ENCODE measurements around the gene CYB5B.

DNA sequence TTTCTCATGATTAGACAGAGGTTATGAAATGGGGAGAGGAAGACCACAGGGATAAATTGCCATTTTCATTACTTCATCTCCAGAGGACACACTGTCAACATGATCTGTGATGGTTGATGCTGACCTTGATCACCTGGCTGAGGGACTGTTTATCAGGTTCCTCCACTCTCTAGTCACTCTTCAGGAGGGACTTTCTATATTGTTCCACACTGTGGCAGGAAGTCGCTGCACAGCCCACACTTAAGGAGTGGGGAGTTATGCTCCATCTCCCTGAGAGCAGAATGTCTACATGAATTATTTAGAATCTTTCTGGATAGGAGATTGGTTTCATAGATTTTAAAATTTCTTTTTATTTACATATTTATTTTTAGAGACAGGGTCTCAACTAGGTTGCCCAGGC, 46.7 kb downstream of the CYB5B start:
- TF ChIP-seq, protein P1, sequence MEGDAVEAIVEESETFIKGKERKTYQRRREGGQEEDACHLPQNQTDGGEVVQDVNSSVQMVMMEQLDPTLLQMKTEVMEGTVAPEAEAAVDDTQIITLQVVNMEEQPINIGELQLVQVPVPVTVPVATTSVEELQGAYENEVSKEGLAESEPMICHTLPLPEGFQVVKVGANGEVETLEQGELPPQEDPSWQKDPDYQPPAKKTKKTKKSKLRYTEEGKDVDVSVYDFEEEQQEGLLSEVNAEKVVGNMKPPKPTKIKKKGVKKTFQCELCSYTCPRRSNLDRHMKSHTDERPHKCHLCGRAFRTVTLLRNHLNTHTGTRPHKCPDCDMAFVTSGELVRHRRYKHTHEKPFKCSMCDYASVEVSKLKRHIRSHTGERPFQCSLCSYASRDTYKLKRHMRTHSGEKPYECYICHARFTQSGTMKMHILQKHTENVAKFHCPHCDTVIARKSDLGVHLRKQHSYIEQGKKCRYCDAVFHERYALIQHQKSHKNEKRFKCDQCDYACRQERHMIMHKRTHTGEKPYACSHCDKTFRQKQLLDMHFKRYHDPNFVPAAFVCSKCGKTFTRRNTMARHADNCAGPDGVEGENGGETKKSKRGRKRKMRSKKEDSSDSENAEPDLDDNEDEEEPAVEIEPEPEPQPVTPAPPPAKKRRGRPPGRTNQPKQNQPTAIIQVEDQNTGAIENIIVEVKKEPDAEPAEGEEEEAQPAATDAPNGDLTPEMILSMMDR (conservative IDR thresholded peaks at IDR 0.05; ENCODE audit: low read depth, low read length) = no peak
- TF ChIP-seq EZH2 (IDR thresholded peaks at IDR 0.05; ENCODE audit: borderline replicate concordance, low read depth, low read length, poor library complexity, severe bottlenecking) = no peak
